WTC11 (cell line): Measurements from ENCODE around the gene TRNP1. TPM values are rescaled to one million over a fixed set of nuclear protein-coding genes. Genes with fewer than 3 reads are reported as not detected.

Experiments
- ATF3 ChIP-seq: sonication (generic); formaldehyde crosslinking; conservative IDR thresholded peaks from 2 replicates; pipeline ENCODE4 v1.8.1; 2022; ENCODE audit warnings: mild to moderate bottlenecking, missing genetic modification reagents
- CREB1 ChIP-seq: sonication (generic); formaldehyde crosslinking; IDR thresholded peaks from 2 replicates; pipeline ENCODE4 v1.8.0; 2023; ENCODE audit warnings: mild to moderate bottlenecking, missing genetic modification reagents
- E2F1 ChIP-seq: sonication (generic); formaldehyde crosslinking; IDR thresholded peaks from 2 replicates; pipeline ENCODE4 v1.8.0; 2022; ENCODE audit warnings: mild to moderate bottlenecking, missing genetic modification reagents
- ERG ChIP-seq: fragments of 250-450 bp; sonication (Bioruptor Pico); IDR thresholded peaks from 2 replicates; pipeline ENCODE4 v1.8.0; 2021; ENCODE audit warnings: mild to moderate bottlenecking
- ETV6 ChIP-seq: sonication (generic); formaldehyde crosslinking; IDR thresholded peaks from 2 replicates; pipeline ENCODE4 v1.8.1; 2022; ENCODE audit warnings: mild to moderate bottlenecking, missing genetic modification reagents
- FOXK1 ChIP-seq: sonication (generic); formaldehyde crosslinking; IDR thresholded peaks from 2 replicates; pipeline ENCODE4 v1.8.0; 2022; ENCODE audit warnings: mild to moderate bottlenecking, moderate library complexity, missing genetic modification reagents
- HMGA2 ChIP-seq: fragments of 250-450 bp; sonication (Bioruptor Pico); IDR thresholded peaks from 2 replicates; pipeline ENCODE4 v1.4.0; 2021; ENCODE audit warnings: mild to moderate bottlenecking, moderate library complexity
- HMGXB4 ChIP-seq: sonication (generic); formaldehyde crosslinking; IDR thresholded peaks from 2 replicates; pipeline ENCODE4 v1.8.1; 2023; ENCODE audit warnings: mild to moderate bottlenecking, moderate library complexity, missing genetic modification reagents
- IRF2 ChIP-seq: sonication (generic); formaldehyde crosslinking; IDR thresholded peaks from 2 replicates; pipeline ENCODE4 v1.8.0; 2022; ENCODE audit warnings: low read depth, missing genetic modification reagents, borderline replicate concordance
- JAZF1 ChIP-seq: fragments of 250-450 bp; sonication (Bioruptor Pico); IDR thresholded peaks from 2 replicates; pipeline ENCODE4 v1.9.0; 2021; ENCODE audit warnings: moderate library complexity, mild to moderate bottlenecking, inconsistent platforms
- MAX ChIP-seq: sonication (generic); formaldehyde crosslinking; IDR thresholded peaks from 2 replicates; pipeline ENCODE4 v1.8.0; 2022; ENCODE audit warnings: mild to moderate bottlenecking, missing genetic modification reagents
- NFE2L1 ChIP-seq: sonication (generic); formaldehyde crosslinking; IDR thresholded peaks from 2 replicates; pipeline ENCODE4 v1.8.1; 2023; ENCODE audit warnings: missing genetic modification reagents
- NR1H2 ChIP-seq: sonication (generic); formaldehyde crosslinking; IDR thresholded peaks from 2 replicates; pipeline ENCODE4 v1.9.0; 2021; ENCODE audit warnings: mild to moderate bottlenecking, moderate library complexity, missing genetic modification reagents
- NR2C2 ChIP-seq: sonication (generic); formaldehyde crosslinking; IDR thresholded peaks from 2 replicates; pipeline ENCODE4 v1.8.0; 2022; ENCODE audit warnings: mild to moderate bottlenecking, missing genetic modification reagents
- NR3C1 ChIP-seq: sonication (generic); formaldehyde crosslinking; conservative IDR thresholded peaks from 2 replicates; pipeline ENCODE4 v1.8.1; 2023; ENCODE audit warnings: low read depth, mild to moderate bottlenecking, missing genetic modification reagents
- OVOL2 ChIP-seq: fragments of 250-450 bp; sonication (Bioruptor Pico); IDR thresholded peaks from 2 replicates; pipeline ENCODE4 v1.9.0; 2021; ENCODE audit warnings: mild to moderate bottlenecking, borderline replicate concordance
- TCF7 ChIP-seq: sonication (generic); formaldehyde crosslinking; IDR thresholded peaks from 2 replicates; pipeline ENCODE4 v1.8.0; 2022; ENCODE audit warnings: mild to moderate bottlenecking, low read depth, missing genetic modification reagents, moderate library complexity
- TEAD1 ChIP-seq: sonication (generic); formaldehyde crosslinking; IDR thresholded peaks from 2 replicates; pipeline ENCODE4 v1.8.0; 2022; ENCODE audit warnings: mild to moderate bottlenecking, missing genetic modification reagents
- TEAD4 ChIP-seq: sonication (generic); formaldehyde crosslinking; IDR thresholded peaks from 2 replicates; pipeline ENCODE4 v1.8.0; 2022; ENCODE audit warnings: mild to moderate bottlenecking, missing genetic modification reagents
- TP53 ChIP-seq: sonication (generic); formaldehyde crosslinking; IDR thresholded peaks from 2 replicates; pipeline ENCODE4 v1.8.1; 2023; ENCODE audit warnings: mild to moderate bottlenecking, missing genetic modification reagents
- USF1 ChIP-seq: sonication (generic); formaldehyde crosslinking; IDR thresholded peaks from 2 replicates; pipeline ENCODE4 v1.8.0; 2022; ENCODE audit warnings: mild to moderate bottlenecking, missing genetic modification reagents
- USF2 ChIP-seq: sonication (generic); formaldehyde crosslinking; IDR thresholded peaks from 2 replicates; pipeline ENCODE4 v1.8.1; 2023; ENCODE audit warnings: mild to moderate bottlenecking, missing genetic modification reagents, moderate library complexity
- ZBTB43 ChIP-seq: sonication (generic); formaldehyde crosslinking; IDR thresholded peaks from 2 replicates; pipeline ENCODE4 v1.8.1; 2023; ENCODE audit warnings: mild to moderate bottlenecking, missing genetic modification reagents
- ZNF121 ChIP-seq: sonication (generic); formaldehyde crosslinking; IDR thresholded peaks from 2 replicates; pipeline ENCODE4 v1.8.0; 2023; ENCODE audit warnings: missing genetic modification reagents
- ZNF396 ChIP-seq: fragments of 250-450 bp; sonication (Bioruptor Pico); IDR thresholded peaks from 2 replicates; pipeline ENCODE4 v1.8.0; 2021; ENCODE audit warnings: mild to moderate bottlenecking, moderate library complexity, borderline replicate concordance
- ZNF512 ChIP-seq: sonication (generic); formaldehyde crosslinking; IDR thresholded peaks from 2 replicates; pipeline ENCODE4 v1.8.1; 2022; ENCODE audit warnings: missing genetic modification reagents, borderline replicate concordance
- ZSCAN18 ChIP-seq: fragments of 250-450 bp; sonication (Bioruptor Pico); IDR thresholded peaks from 2 replicates; pipeline ENCODE4 v2.1.2; 2022; ENCODE audit warnings: mild to moderate bottlenecking, moderate library complexity
- total RNA-seq: library from RNA; stranded (reverse); gene quantifications from 3 replicates; pipeline ENCODE4 v1.2.3, GENCODE V29; 2021

TRNP1 gene
- total RNA-seq, 1 experiment from 2014 or later = 37.6 TPM

- no peak for TF ChIP-seq NFE2L1
- TF ChIP-seq TCF7 (CRISPR knock-in tag) = no peak
- no peak for TF ChIP-seq FOXK1
- TF ChIP-seq MAX (CRISPR knock-in tag) = peak; percentile 39; the same call in 1 of the 2 replicates
- no peak for TF ChIP-seq USF1 (CRISPR knock-in tag)
- TF ChIP-seq ZNF512 (CRISPR knock-in tag) = no peak
- TF ChIP-seq TEAD1 = peak; percentile 92; the same call in 1 of the 2 replicates
- TF ChIP-seq ZSCAN18 (CRISPR knock-in tag) = no peak
- no peak for TF ChIP-seq ZNF396
- no peak for TF ChIP-seq ZBTB43
- no peak for TF ChIP-seq ZNF121 (CRISPR knock-in tag)
- TF ChIP-seq E2F1 (CRISPR knock-in tag) = no peak
- peak; percentile 73 for TF ChIP-seq ERG (CRISPR knock-in tag)
- no peak for TF ChIP-seq CREB1 (CRISPR knock-in tag)
- peak; percentile 76; the same call in 1 of the 2 replicates for TF ChIP-seq TEAD4 (CRISPR knock-in tag)
- TF ChIP-seq OVOL2 (CRISPR knock-in tag) = no peak
- TF ChIP-seq USF2 (CRISPR knock-in tag) = no peak
- TF ChIP-seq IRF2 (CRISPR knock-in tag) = no peak
- no peak for TF ChIP-seq NR1H2 (CRISPR knock-in tag)
- no peak for TF ChIP-seq NR3C1 (CRISPR knock-in tag)
- TF ChIP-seq JAZF1 = no peak
- TF ChIP-seq TP53 = no peak
- no peak for TF ChIP-seq ATF3
- no peak for TF ChIP-seq HMGXB4 (CRISPR knock-in tag)
- TF ChIP-seq HMGA2 (CRISPR knock-in tag) = no peak
- TF ChIP-seq NR2C2 (CRISPR knock-in tag) = no peak
- peak; percentile 81; the same call in 1 of the 2 replicates for TF ChIP-seq ETV6 (CRISPR knock-in tag)
These were observed 6.0 kb downstream of the TRNP1 start (continued) for GRCh38 chr1:26999440-26999987.
